Measurements from ENCODE around the gene RASD1.

RASD1 gene

DNA sequence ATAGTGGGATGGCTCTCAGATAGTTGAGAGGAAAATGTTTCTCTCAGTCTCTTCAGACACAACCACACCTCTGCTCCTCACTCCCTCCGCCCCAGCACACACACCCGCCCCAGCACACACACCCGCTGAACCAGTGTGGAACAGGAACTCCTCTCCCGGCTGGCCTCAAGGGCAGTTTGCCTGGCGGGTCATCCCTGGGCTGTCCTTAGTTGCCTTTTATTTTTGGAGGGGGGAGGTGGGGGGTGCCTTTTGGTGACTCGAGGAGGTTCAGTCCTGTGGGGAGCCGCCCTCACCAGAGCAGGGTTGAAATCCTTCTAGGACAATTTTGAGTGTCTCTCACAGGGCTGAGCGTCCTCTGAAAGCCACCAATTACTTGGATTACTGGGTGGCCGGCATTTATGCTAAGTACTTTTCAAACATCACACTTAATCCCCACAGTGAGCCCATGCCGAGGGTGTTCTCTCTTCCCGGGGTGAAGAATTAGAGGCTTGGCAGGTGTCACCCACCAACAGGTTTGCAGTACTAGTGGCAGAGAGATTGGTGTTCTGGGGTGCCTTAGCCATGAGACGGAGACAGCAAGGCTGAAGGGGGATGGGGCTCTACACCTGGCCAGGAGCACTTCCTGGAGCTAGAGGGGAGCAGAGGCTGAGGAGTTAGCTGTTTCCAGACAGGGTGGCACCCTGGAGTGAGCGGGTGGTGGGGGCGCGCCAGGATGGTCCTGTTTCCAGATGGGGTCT lies 2.8 kb downstream of the RASD1 start:
- H4K91ac ChIP-seq (ENCODE audit: low read depth, low read length): no peak overlapping the region
- H3K9me3 ChIP-seq (ENCODE audit: insufficient read depth, low read depth, low read length): no peaks in the 10 kb centered on the region
- H3K14ac ChIP-seq (ENCODE audit: low read length): no peak overlapping the region
- H3K27me3 ChIP-seq (ENCODE audit: insufficient read depth, low read length): peaks cover 17% of the 10 kb centered on the region
- H3K9ac ChIP-seq (ENCODE audit: low read length): no peak overlapping the region
- no peak overlapping the region for H2AK5ac ChIP-seq (ENCODE audit: low read length)
- no peak overlapping the region for H2BK120ac ChIP-seq (ENCODE audit: insufficient read depth, low read length, poor library complexity)
- H3K79me2 ChIP-seq (ENCODE audit: control insufficient read depth, insufficient read depth, low read length, poor library complexity): no peaks in the 10 kb centered on the region
- DNase-seq: no peak
- H2BK12ac ChIP-seq (ENCODE audit: low read length): no peak overlapping the region
- no peak overlapping the region for H3K4me3 ChIP-seq (ENCODE audit: low read depth, low read length)
- H3K36me3 ChIP-seq (ENCODE audit: control insufficient read depth in 1 of 2, insufficient read depth in 2 of 2, low read length in 2 of 2): peaks cover 15 to 23% of the 10 kb centered on the region in 2 experiments
- WGBS (ENCODE audit: extremely low coverage, insufficient coverage, insufficient read length): no CpG with 5 or more reads among the region's 15 CpGs
- peaks cover 10 to 19% of the 10 kb centered on the region in 2 experiments for H3K4me1 ChIP-seq (ENCODE audit: control insufficient read depth in 1 of 2, insufficient read depth in 2 of 2, low read length in 2 of 2)
- no peak overlapping the region for H3K18ac ChIP-seq (ENCODE audit: low read length)
- H2BK5ac ChIP-seq (ENCODE audit: low read depth, low read length, poor library complexity): no peak overlapping the region
- H4K12ac ChIP-seq (ENCODE audit: low read depth, low read length): no peak overlapping the region
- H3K4me2 ChIP-seq (ENCODE audit: low read length): no peak overlapping the region
- no peak overlapping the region for H3K4ac ChIP-seq (ENCODE audit: low read depth, low read length)
- no peak overlapping the region for H2AFZ ChIP-seq (ENCODE audit: insufficient read depth, low read length, poor library complexity)
- no peak overlapping the region for H3K23ac ChIP-seq (ENCODE audit: low read length)
- H3K27ac ChIP-seq (ENCODE audit: low read depth, low read length): no peak overlapping the region
- H4K8ac ChIP-seq (ENCODE audit: low read depth, low read length): no peak overlapping the region
- no peaks in the 10 kb centered on the region for H3K79me1 ChIP-seq (ENCODE audit: low read length)

DNA sequence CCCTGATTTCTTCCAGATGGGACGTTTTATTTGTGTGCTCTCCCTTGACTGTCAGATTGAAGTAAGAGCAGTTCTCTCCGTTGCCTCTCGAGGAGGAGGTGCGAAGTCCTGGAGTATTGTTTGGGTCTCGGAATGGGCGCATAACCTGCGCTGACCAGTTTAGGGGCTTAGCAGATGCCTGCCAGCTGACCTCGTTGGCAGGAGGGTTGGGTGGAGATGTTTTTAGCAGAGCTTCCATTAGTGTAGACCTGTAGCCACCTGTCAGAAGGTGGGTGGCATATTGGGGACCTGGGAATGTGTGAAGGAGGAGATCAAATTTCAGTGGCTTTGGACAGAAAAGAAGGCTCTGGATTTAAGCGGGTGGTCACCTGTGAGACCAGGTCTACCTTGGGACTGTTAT lies 3.6 kb downstream of the RASD1 start:
- Histone ChIP-seq H3K4me3 (ENCODE audit: low read depth, low read length) (no peak overlapping the region), H3K79me2 (ENCODE audit: control insufficient read depth, insufficient read depth, low read length, poor library complexity) (no peaks in the 10 kb centered on the region), H2BK5ac (ENCODE audit: low read depth, low read length, poor library complexity) (no peak overlapping the region), H3K9me3 (ENCODE audit: insufficient read depth, low read depth, low read length) (no peaks in the 10 kb centered on the region), H2BK120ac (ENCODE audit: insufficient read depth, low read length, poor library complexity) (no peak overlapping the region), H3K27ac (ENCODE audit: low read depth, low read length) (no peak overlapping the region), H3K14ac (ENCODE audit: low read length) (no peak overlapping the region), H2AK5ac (ENCODE audit: low read length) (no peak overlapping the region), H3K18ac (ENCODE audit: low read length) (no peak overlapping the region), H3K23ac (ENCODE audit: low read length) (no peak overlapping the region), H3K4me1 (ENCODE audit: control insufficient read depth in 1 of 2, insufficient read depth in 2 of 2, low read length in 2 of 2) (peaks cover 10 to 19% of the 10 kb centered on the region in 2 experiments), H3K4ac (ENCODE audit: low read depth, low read length) (no peak overlapping the region), H3K27me3 (ENCODE audit: insufficient read depth, low read length) (peaks cover 17% of the 10 kb centered on the region), H3K79me1 (ENCODE audit: low read length) (no peaks in the 10 kb centered on the region), H3K9ac (ENCODE audit: low read length) (no peak overlapping the region), H2BK12ac (ENCODE audit: low read length) (no peak overlapping the region), H3K4me2 (ENCODE audit: low read length) (no peak overlapping the region), H2AFZ (ENCODE audit: insufficient read depth, low read length, poor library complexity) (no peak overlapping the region), H4K91ac (ENCODE audit: low read depth, low read length) (no peak overlapping the region), H3K36me3 (ENCODE audit: control insufficient read depth in 1 of 2, insufficient read depth in 2 of 2, low read length in 2 of 2) (peaks cover 15 to 28% of the 10 kb centered on the region in 2 experiments), H4K12ac (ENCODE audit: low read depth, low read length) (no peak overlapping the region), H4K8ac (ENCODE audit: low read depth, low read length) (no peak overlapping the region)
- no CpG with 5 or more reads among the region's 9 CpGs for WGBS (ENCODE audit: extremely low coverage, insufficient coverage, insufficient read length)
- DNase-seq: no peak

DNA sequence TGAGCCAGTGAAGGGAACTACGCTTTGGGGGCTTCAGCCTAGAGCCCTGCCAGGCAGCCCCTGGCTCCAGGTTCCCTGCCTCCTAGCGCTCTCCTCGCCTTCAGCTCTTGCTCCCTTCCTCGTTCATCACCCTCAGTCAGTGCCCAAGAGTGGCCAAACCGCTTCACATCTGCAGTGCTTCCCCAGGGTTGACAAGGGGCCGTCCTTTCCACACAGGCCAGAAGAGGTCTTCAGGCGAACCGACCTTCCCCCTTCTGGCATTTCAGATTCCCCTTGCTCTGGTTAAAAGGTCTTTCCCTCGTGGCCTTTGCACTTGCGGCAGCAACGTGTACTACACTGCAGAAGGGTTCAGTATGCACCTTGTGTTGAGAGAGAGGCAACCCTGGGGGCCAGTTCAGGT lies 4.1 kb downstream of the RASD1 start:
- H2AFZ ChIP-seq (ENCODE audit: insufficient read depth, low read length, poor library complexity): no peak overlapping the region
- no CpG with 5 or more reads among the region's 11 CpGs for WGBS (ENCODE audit: extremely low coverage, insufficient coverage, insufficient read length)

DNA sequence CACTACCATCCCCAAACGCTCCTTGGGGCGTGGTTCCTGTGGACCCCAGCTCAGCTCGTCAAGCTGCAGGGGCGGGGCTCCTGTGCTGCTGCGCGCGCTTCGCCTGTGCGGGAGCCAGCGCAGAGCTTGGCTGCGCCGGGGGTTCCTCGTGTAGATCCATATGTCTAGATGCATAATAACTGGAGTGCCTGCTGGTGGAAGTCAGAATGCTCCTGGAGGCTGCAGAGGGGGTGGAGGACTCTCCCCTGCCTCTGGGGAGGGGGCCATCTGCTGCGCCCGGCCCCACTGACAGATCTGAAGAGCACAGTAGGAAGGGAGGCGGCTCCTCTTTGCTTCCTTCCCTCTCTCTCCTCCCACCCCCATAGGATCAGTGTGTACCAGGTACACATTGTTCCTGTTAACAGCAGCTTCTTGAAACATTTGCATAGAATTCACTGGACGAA lies 4.6 kb downstream of the RASD1 start:
- H4K91ac ChIP-seq (ENCODE audit: low read depth, low read length): no peak overlapping the region
- no peak overlapping the region for H4K12ac ChIP-seq (ENCODE audit: low read depth, low read length)
- no peak overlapping the region for H2AK5ac ChIP-seq (ENCODE audit: low read length)
- no peak overlapping the region for H3K23ac ChIP-seq (ENCODE audit: low read length)
- no peaks in the 10 kb centered on the region for H3K9me3 ChIP-seq (ENCODE audit: insufficient read depth, low read depth, low read length)
- H2BK120ac ChIP-seq (ENCODE audit: insufficient read depth, low read length, poor library complexity): no peak overlapping the region
- peaks cover 19 to 32% of the 10 kb centered on the region in 2 experiments for H3K36me3 ChIP-seq (ENCODE audit: control insufficient read depth in 1 of 2, insufficient read depth in 2 of 2, low read length in 2 of 2)
- H3K27me3 ChIP-seq (ENCODE audit: insufficient read depth, low read length): peaks cover 16% of the 10 kb centered on the region
- H3K4me3 ChIP-seq (ENCODE audit: low read depth, low read length): no peak overlapping the region
- no peak overlapping the region for H3K27ac ChIP-seq (ENCODE audit: low read depth, low read length)
- WGBS (ENCODE audit: extremely low coverage, insufficient coverage, insufficient read length): no CpG with 5 or more reads among the region's 17 CpGs
- H3K4me2 ChIP-seq (ENCODE audit: low read length): no peak overlapping the region
- no peaks in the 10 kb centered on the region for H3K79me2 ChIP-seq (ENCODE audit: control insufficient read depth, insufficient read depth, low read length, poor library complexity)
- H2BK5ac ChIP-seq (ENCODE audit: low read depth, low read length, poor library complexity): no peak overlapping the region
- H2AFZ ChIP-seq (ENCODE audit: insufficient read depth, low read length, poor library complexity): no peak overlapping the region
- H4K8ac ChIP-seq (ENCODE audit: low read depth, low read length): no peak overlapping the region
- peaks cover 10 to 16% of the 10 kb centered on the region in 2 experiments for H3K4me1 ChIP-seq (ENCODE audit: control insufficient read depth in 1 of 2, insufficient read depth in 2 of 2, low read length in 2 of 2)
- H3K79me1 ChIP-seq (ENCODE audit: low read length): no peaks in the 10 kb centered on the region
- H3K4ac ChIP-seq (ENCODE audit: low read depth, low read length): no peak overlapping the region
- H3K18ac ChIP-seq (ENCODE audit: low read length): no peak overlapping the region
- H3K9ac ChIP-seq (ENCODE audit: low read length): no peak overlapping the region
- no peak overlapping the region for H3K14ac ChIP-seq (ENCODE audit: low read length)
- no peak for DNase-seq
- H2BK12ac ChIP-seq (ENCODE audit: low read length): no peak overlapping the region

More for the DNA sequence above, 4.1 kb downstream of the RASD1 start:
- H2BK5ac ChIP-seq (ENCODE audit: low read depth, low read length, poor library complexity): no peak overlapping the region
- H3K27ac ChIP-seq (ENCODE audit: low read depth, low read length): no peak overlapping the region
- no peak overlapping the region for H3K9ac ChIP-seq (ENCODE audit: low read length)
- no peak overlapping the region for H2AK5ac ChIP-seq (ENCODE audit: low read length)
- no peak for DNase-seq
- H3K14ac ChIP-seq (ENCODE audit: low read length): no peak overlapping the region
- H4K12ac ChIP-seq (ENCODE audit: low read depth, low read length): no peak overlapping the region
- no peaks in the 10 kb centered on the region for H3K79me1 ChIP-seq (ENCODE audit: low read length)
- H3K27me3 ChIP-seq (ENCODE audit: insufficient read depth, low read length): peaks cover 17% of the 10 kb centered on the region
- H2BK12ac ChIP-seq (ENCODE audit: low read length): no peak overlapping the region
- H3K36me3 ChIP-seq (ENCODE audit: control insufficient read depth in 1 of 2, insufficient read depth in 2 of 2, low read length in 2 of 2): peaks cover 19 to 32% of the 10 kb centered on the region in 2 experiments
- H4K8ac ChIP-seq (ENCODE audit: low read depth, low read length): no peak overlapping the region
- no peak overlapping the region for H3K4me2 ChIP-seq (ENCODE audit: low read length)
- H3K4me3 ChIP-seq (ENCODE audit: low read depth, low read length): no peak overlapping the region
- no peak overlapping the region for H3K18ac ChIP-seq (ENCODE audit: low read length)
- H3K23ac ChIP-seq (ENCODE audit: low read length): no peak overlapping the region
- no peaks in the 10 kb centered on the region for H3K79me2 ChIP-seq (ENCODE audit: control insufficient read depth, insufficient read depth, low read length, poor library complexity)
- H3K4me1 ChIP-seq (ENCODE audit: control insufficient read depth in 1 of 2, insufficient read depth in 2 of 2, low read length in 2 of 2): peaks cover 10 to 18% of the 10 kb centered on the region in 2 experiments
- no peak overlapping the region for H2BK120ac ChIP-seq (ENCODE audit: insufficient read depth, low read length, poor library complexity)
- H4K91ac ChIP-seq (ENCODE audit: low read depth, low read length): no peak overlapping the region
- no peaks in the 10 kb centered on the region for H3K9me3 ChIP-seq (ENCODE audit: insufficient read depth, low read depth, low read length)
- no peak overlapping the region for H3K4ac ChIP-seq (ENCODE audit: low read depth, low read length)

All from trophoblast cell (in vitro differentiated cells and primary cell).